Colonic mucosa (tissue), 4 donors: ENCODE measurements around the gene NPSR1. TPM values are rescaled to one million over a fixed set of nuclear protein-coding genes. Genes with fewer than 3 reads are reported as not detected.

Experiments used
- DNase-seq: peaks from one replicate; pipeline ENCODE4 v3.0.0-alpha.2; 2020
- H3K27ac ChIP-seq: fragments of 200-600 bp; one replicate; pipeline ENCODE4 v1.8.0; 2021
- H3K27me3 ChIP-seq: fragments of 200-600 bp; one replicate; pipeline ENCODE4 v1.8.0; 2021
- H3K36me3 ChIP-seq: fragments of 200-600 bp; one replicate; pipeline ENCODE4 v1.8.0; 2021
- H3K4me1 ChIP-seq: fragments of 200-600 bp; one replicate; pipeline ENCODE4 v1.8.0; 2021; ENCODE audit warnings: mild to moderate bottlenecking
- H3K4me3 ChIP-seq: fragments of 200-600 bp; one replicate; pipeline ENCODE4 v1.8.0; 2021
- H3K9ac ChIP-seq, 2 donors: one replicate each; pipeline ENCODE4 v1.7.0; 2013; ENCODE audit warnings: control low read depth in 2 of 2, low read depth in 2 of 2, low read length in 2 of 2
- H3K9me3 ChIP-seq: fragments of 200-600 bp; one replicate; pipeline ENCODE4 v1.8.0; 2021
- intact Hi-C: fragments of 100-400 bp; cut with DNase I; formaldehyde crosslinking; loops from one replicate; pipeline ENCODE4 v1.14.1; 2022
- total RNA-seq, 2 donors: library from RNA; stranded (reverse); fragmentation: NEBNext Ultra II Directional in 1 of 2; extraction: Animal tissue kit (Norgen Biotek cat#: 25700) in 1 of 2; gene quantifications; one replicate each; pipeline ENCODE4 v1.2.1, GENCODE V29; 2021
- TF ChIP-seq, protein P1 (sequence below): fragments of 200-600 bp; IDR thresholded peaks from one replicate; pipeline ENCODE4 v1.8.0; 2022; ENCODE audit warnings: antibody characterized with exemption, mild to moderate bottlenecking
- donor health status: healthy.
- donor health status: DM: no; HTN: no; CAD: no.
- donor health status: DM: no; HTN: no; CAD: no.

NPSR1 gene
- total RNA-seq, 2 donors from 2014 or later: 1.0 TPM; not detected in 1

DNA sequence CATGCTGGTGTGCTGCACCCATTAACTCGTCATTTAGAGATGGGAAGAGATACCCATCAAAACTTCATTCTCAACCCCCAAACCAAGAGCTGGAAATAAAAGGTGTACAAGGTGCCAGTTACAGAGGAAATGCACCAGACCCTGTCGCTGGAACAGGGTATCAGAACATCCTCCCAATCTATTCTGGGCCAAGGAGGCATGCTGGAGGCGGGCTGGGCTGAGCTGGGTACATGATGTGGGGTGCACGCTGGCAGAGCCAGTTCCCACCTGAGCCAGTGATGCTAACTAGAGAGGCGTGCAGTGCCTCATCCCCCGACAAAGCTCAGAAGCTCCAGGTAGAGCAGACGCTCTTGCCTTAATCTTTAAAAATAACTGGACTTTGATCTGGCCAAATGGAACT, 70.1 kb downstream of the NPSR1 start:
- H3K9me3 ChIP-seq: no peaks in the 10 kb centered on the region
- no peak overlapping the region for H3K4me3 ChIP-seq
- intact Hi-C loops: no loop called here
- no peaks in the 10 kb centered on the region for H3K27me3 ChIP-seq
- no peaks in the 10 kb centered on the region for H3K4me1 ChIP-seq
- DNase-seq: no peak
- TF ChIP-seq, protein P1, sequence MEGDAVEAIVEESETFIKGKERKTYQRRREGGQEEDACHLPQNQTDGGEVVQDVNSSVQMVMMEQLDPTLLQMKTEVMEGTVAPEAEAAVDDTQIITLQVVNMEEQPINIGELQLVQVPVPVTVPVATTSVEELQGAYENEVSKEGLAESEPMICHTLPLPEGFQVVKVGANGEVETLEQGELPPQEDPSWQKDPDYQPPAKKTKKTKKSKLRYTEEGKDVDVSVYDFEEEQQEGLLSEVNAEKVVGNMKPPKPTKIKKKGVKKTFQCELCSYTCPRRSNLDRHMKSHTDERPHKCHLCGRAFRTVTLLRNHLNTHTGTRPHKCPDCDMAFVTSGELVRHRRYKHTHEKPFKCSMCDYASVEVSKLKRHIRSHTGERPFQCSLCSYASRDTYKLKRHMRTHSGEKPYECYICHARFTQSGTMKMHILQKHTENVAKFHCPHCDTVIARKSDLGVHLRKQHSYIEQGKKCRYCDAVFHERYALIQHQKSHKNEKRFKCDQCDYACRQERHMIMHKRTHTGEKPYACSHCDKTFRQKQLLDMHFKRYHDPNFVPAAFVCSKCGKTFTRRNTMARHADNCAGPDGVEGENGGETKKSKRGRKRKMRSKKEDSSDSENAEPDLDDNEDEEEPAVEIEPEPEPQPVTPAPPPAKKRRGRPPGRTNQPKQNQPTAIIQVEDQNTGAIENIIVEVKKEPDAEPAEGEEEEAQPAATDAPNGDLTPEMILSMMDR: no peak
- no peak overlapping the region for H3K9ac ChIP-seq
- H3K36me3 ChIP-seq: no peaks in the 10 kb centered on the region
- no peak overlapping the region for H3K27ac ChIP-seq

DNA sequence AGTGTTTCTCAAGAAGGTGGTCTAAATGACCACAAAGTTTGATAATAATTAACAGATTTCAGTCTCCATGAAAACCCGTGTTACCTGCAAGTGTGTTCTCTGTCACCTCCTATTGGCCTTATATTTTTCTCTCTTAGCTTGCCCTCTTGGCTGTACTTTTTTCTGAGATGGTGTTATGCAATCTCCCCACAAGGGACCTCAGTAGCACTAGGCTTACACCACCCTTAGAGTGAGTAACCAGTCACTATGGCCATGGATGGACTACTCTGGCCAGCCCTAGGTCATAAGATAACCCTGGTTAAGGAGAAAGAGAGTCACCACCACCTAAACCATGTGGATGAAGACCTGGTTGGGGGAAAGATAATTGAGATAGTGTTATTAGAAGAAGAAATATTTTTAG, 76.8 kb downstream of the NPSR1 start:
- no peaks in the 10 kb centered on the region for H3K4me1 ChIP-seq
- intact Hi-C loops: no loop called here
- H3K27ac ChIP-seq: no peak overlapping the region
- TF ChIP-seq, protein P1: no peak
- no peaks in the 10 kb centered on the region for H3K27me3 ChIP-seq
- no peaks in the 10 kb centered on the region for H3K36me3 ChIP-seq
- no peaks in the 10 kb centered on the region for H3K9me3 ChIP-seq
- DNase-seq: no peak
- H3K4me3 ChIP-seq: no peak overlapping the region
- no peak overlapping the region for H3K9ac ChIP-seq

DNA sequence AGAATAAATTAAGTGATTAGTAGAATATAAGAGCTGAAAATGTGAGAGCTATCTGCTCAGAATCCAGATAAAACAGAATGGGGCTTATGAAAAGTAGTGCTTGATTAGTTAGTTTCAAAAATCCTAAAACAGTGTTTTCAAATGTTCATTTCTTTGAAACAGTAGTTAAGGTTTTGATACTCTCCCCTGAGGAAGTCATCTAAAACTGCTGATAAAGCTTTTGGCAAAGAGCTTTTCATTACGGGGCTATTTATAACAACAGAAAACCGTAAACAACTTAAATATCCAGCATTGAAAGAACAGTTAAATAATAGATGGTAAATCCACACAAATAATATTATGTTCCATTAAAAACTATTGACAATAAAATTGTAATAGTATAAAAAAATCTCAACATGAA, 77.5 kb downstream of the NPSR1 start:
- Histone ChIP-seq H3K4me3 (no peak overlapping the region), H3K4me1 (no peaks in the 10 kb centered on the region), H3K9ac (no peak overlapping the region), H3K27ac (no peak overlapping the region), H3K36me3 (no peaks in the 10 kb centered on the region), H3K9me3 (no peaks in the 10 kb centered on the region), H3K27me3 (no peaks in the 10 kb centered on the region)
- intact Hi-C loops: no loop called here
- TF ChIP-seq, protein P1: no peak
- DNase-seq: no peak

DNA sequence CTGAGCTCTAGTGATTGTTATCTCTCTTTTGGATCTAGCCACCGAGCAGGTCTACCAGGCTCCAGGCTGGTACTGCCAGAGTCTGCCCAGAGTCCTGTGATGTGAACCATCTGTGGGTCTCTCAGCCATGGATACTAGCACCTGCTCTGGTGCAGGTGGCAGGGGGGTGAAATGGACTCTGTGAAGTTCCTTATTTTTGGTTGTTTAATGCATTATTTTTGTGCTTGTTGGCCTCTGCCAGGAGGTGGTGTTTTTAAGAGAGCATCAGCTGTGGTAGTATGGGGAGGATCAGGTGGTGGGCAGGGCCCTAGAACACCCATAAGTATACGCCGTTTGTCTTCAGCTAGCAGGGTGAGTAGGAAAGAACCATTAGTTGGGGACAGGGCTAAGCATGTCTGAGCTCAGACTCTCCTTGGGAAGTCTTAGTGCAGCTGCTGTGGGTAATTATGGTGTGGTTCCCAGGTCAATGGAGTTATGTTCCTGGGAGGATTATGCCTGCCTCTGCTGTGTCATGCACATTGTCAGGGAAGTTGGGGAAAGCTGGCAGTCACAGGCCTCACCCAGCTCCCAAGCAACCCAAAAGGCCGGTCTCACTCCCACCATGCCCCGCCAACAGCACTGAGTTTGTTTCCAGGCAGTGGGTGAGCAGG, 81.8 kb downstream of the NPSR1 start:
- H3K4me3 ChIP-seq: no peak overlapping the region
- no peaks in the 10 kb centered on the region for H3K4me1 ChIP-seq
- no peak overlapping the region for H3K9ac ChIP-seq
- DNase-seq: no peak
- TF ChIP-seq, protein P1: no peak
- intact Hi-C loops: no loop called here
- H3K27ac ChIP-seq: no peak overlapping the region
- no peaks in the 10 kb centered on the region for H3K36me3 ChIP-seq
- no peaks in the 10 kb centered on the region for H3K9me3 ChIP-seq
- H3K27me3 ChIP-seq: no peaks in the 10 kb centered on the region

DNA sequence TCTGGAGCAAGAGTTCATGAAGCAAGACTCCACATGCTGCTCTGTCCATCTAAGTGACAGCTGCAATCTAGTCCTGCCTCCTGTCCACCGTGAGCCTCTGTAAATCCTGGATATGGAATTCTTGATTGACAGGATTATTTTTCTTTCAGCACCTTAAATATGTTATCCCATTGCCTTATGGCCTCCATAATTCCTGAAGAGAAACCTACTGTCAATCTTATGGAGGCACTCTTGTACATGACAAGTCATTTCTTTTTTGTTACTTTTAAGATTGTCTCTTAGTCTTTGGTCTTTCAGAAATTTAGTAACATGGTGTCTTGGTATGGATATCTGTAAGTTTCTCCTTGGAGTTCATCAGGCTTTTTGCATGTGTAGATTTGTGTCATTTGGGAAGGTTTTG, 82.8 kb downstream of the NPSR1 start:
- H3K4me1 ChIP-seq: no peaks in the 10 kb centered on the region
- H3K27ac ChIP-seq: no peak overlapping the region

More for the DNA sequence above, 82.8 kb downstream of the NPSR1 start:
- no peaks in the 10 kb centered on the region for H3K27me3 ChIP-seq
- intact Hi-C loops: no loop called here
- TF ChIP-seq, protein P1: no peak
- H3K4me3 ChIP-seq: no peak overlapping the region
- no peaks in the 10 kb centered on the region for H3K9me3 ChIP-seq
- DNase-seq: no peak
- H3K9ac ChIP-seq: no peak overlapping the region
- no peaks in the 10 kb centered on the region for H3K36me3 ChIP-seq
